GM19193 (cell line): ENCODE results near the gene TRPT1.

ENCODE experiments used
- POLR2A ChIP-seq: IDR thresholded peaks from 4 replicates; pipeline ENCODE4 v1.6.1; 2011; ENCODE audit not compliant: insufficient read depth, insufficient read length; ENCODE audit errors: extremely low read depth

The TRPT1 gene

GRCh38 chr11:64218628-64219353, 7.2 kb downstream of the TRPT1 start:
- no peak for TF ChIP-seq POLR2A

- TF ChIP-seq POLR2A, result no peak
Measured at GRCh38 chr11:64216879-64217278, 9.1 kb downstream of the TRPT1 start.

GRCh38 chr11:64211181-64211872, 14.7 kb downstream of the TRPT1 start:
- no peak for TF ChIP-seq POLR2A

GRCh38 chr11:64210301-64211020, 15.5 kb downstream of the TRPT1 start:
- no peak for TF ChIP-seq POLR2A

- TF ChIP-seq POLR2A, result no peak
Measured at GRCh38 chr11:64209563-64209843, 16.5 kb downstream of the TRPT1 start.

GRCh38 chr11:64208796-64209562, 17.0 kb downstream of the TRPT1 start:
- TF ChIP-seq POLR2A, result no peak

GRCh38 chr11:64208086-64208795, 17.7 kb downstream of the TRPT1 start:
- TF ChIP-seq POLR2A, result no peak

GRCh38 chr11:64207256-64208085, 18.5 kb downstream of the TRPT1 start:
- peak; percentile 67 for TF ChIP-seq POLR2A

- TF ChIP-seq POLR2A, result peak; percentile 71
Measured at GRCh38 chr11:64206457-64207255, 19.3 kb downstream of the TRPT1 start, which contains the start of gene FERMT3. TSS of gene FERMT3 (plus strand) at chr11:64206721. CDS start at chr11:64207365, 644 bp downstream.

GRCh38 chr11:64204464-64204989, 21.5 kb downstream of the TRPT1 start:
- no peak for TF ChIP-seq POLR2A

- TF ChIP-seq POLR2A, result no peak
Measured at GRCh38 chr11:64204080-64204440, 21.9 kb downstream of the TRPT1 start.

GRCh38 chr11:64203421-64204079, 22.4 kb downstream of the TRPT1 start:
- no peak for TF ChIP-seq POLR2A
